ENCODE data around the gene LIN54. TPM values are rescaled to one million over a fixed set of nuclear protein-coding genes. Genes with fewer than 3 reads are reported as not detected.

The LIN54 gene
- total and polyA plus RNA-seq, 9 of the 15 experiments (the other 6 are each of a cell fraction or from before 2014, with no cell fraction given): 2.2 to 22.5 (median 15.8) TPM

DNA sequence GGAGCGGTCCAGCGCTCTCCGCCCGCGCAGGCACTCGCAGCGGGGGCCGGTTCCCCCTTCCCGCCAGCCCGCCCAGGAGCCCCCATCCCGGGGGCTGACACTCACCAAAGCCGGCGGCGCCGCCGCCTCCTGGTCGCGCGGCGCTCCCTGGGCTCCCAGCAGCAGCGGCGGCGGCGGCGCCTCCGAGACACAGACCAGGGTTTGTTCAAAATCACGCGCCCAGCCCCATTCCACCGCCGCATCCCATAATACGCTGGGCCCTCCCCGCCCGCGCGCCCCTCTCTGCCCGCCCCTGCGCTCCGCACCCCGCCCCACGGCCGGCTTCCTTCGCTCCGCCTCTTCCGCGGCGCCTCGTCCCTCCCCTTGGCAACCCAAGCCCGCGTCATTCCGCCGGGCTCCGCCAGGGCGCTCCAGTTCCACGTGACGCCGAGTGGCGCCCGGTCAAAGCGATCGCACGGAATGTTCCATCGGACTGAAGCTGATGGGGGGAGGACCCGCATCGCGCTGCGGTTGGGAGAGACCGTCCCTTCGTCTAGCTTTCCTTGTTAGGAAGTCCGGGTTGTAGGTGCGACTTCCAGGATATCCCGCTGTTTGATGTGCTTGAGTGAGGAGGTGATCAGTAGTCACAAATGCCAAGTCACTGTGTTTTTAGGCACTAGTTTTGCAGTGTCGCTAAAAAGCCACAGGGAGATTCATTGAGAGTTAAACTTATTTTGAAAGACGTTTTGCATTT is 2.2 kb upstream of the LIN54 start (continued):
- no peak for TF ChIP-seq HEY1 (CRISPR knock-in tag; IDR thresholded peaks at IDR 0.05; ENCODE audit: borderline replicate concordance)
- peak; percentile 78 for TF ChIP-seq HCFC1 (IDR thresholded peaks at IDR 0.05; ENCODE audit: low read depth, low read length)
- no peak for TF ChIP-seq STAT5A (IDR thresholded peaks at IDR 0.05; ENCODE audit: borderline replicate concordance, low read length)
- TF ChIP-seq NFE2L1 (tag; IDR thresholded peaks at IDR 0.05; ENCODE audit: borderline replicate concordance, low read depth): no peak; the same call in 1 of the 2 replicates
- TF ChIP-seq MECOM (CRISPR knock-in tag; IDR thresholded peaks at IDR 0.05): no peak
- 0 out of 2 replicates have a peak, but pooled peaks have one; percentile 15 for TF ChIP-seq NFIC (IDR thresholded peaks at IDR 0.05)
- TF ChIP-seq HLTF (IDR thresholded peaks at IDR 0.05): no peak
- peak; percentile 82 for TF ChIP-seq L3MBTL2 (IDR thresholded peaks at IDR 0.05)
- TF ChIP-seq, protein P1, sequence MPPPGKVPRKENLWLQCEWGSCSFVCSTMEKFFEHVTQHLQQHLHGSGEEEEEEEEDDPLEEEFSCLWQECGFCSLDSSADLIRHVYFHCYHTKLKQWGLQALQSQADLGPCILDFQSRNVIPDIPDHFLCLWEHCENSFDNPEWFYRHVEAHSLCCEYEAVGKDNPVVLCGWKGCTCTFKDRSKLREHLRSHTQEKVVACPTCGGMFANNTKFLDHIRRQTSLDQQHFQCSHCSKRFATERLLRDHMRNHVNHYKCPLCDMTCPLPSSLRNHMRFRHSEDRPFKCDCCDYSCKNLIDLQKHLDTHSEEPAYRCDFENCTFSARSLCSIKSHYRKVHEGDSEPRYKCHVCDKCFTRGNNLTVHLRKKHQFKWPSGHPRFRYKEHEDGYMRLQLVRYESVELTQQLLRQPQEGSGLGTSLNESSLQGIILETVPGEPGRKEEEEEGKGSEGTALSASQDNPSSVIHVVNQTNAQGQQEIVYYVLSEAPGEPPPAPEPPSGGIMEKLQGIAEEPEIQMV (tag; conservative IDR thresholded peaks at IDR 0.05; ENCODE audit: low read depth): no peak
- TF ChIP-seq, protein P2, sequence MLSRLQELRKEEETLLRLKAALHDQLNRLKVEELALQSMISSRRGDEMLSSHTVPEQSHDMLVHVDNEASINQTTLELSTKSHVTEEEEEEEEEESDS (CRISPR knock-in tag; IDR thresholded peaks at IDR 0.05): no peak
- TF ChIP-seq JUNB (CRISPR knock-in tag; conservative IDR thresholded peaks at IDR 0.05): no peak
- TF ChIP-seq PCBP2 (IDR thresholded peaks at IDR 0.05; ENCODE audit: low read depth, low read length, poor library complexity, severe bottlenecking): no peak
- TF ChIP-seq ARID2 (IDR thresholded peaks at IDR 0.05): no peak
- no peak for TF ChIP-seq HDAC6 (IDR thresholded peaks at IDR 0.05; ENCODE audit: low read depth, low read length)
- TF ChIP-seq RBM17 (IDR thresholded peaks at IDR 0.05; ENCODE audit: borderline replicate concordance, low read depth, low read length): no peak
- TF ChIP-seq HMG20B (CRISPR knock-in tag; IDR thresholded peaks at IDR 0.05): no peak
- peak; percentile 85 for TF ChIP-seq SUPT5H (IDR thresholded peaks at IDR 0.05)
- no peak for TF ChIP-seq NELFE (IDR thresholded peaks at IDR 0.05; ENCODE audit: insufficient read depth, insufficient read length)
- 0 out of 2 replicates have a peak, but pooled peaks have one; percentile 16 for TF ChIP-seq ETV5 (CRISPR knock-in tag; IDR thresholded peaks at IDR 0.05; ENCODE audit: low read depth)
- no peak for TF ChIP-seq TCFL5 (CRISPR knock-in tag; conservative IDR thresholded peaks at IDR 0.05)
- peak; percentile 75 for TF ChIP-seq EP400 (IDR thresholded peaks at IDR 0.05)
- no peak for TF ChIP-seq SLC30A9 (CRISPR knock-in tag; IDR thresholded peaks at IDR 0.05)
- TF ChIP-seq DPF2 (IDR thresholded peaks at IDR 0.05): peak; percentile 81
- no peak for TF ChIP-seq E2F3 (CRISPR knock-in tag; IDR thresholded peaks at IDR 0.05)
- TF ChIP-seq ZNF707 (CRISPR knock-in tag; conservative IDR thresholded peaks at IDR 0.05): no peak
- no peak for TF ChIP-seq RHOXF2B (CRISPR knock-in tag; conservative IDR thresholded peaks at IDR 0.05)
- TF ChIP-seq, protein P3, sequence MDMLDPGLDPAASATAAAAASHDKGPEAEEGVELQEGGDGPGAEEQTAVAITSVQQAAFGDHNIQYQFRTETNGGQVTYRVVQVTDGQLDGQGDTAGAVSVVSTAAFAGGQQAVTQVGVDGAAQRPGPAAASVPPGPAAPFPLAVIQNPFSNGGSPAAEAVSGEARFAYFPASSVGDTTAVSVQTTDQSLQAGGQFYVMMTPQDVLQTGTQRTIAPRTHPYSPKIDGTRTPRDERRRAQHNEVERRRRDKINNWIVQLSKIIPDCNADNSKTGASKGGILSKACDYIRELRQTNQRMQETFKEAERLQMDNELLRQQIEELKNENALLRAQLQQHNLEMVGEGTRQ (CRISPR knock-in tag; IDR thresholded peaks at IDR 0.05): peak; percentile 93
- TF ChIP-seq FOXM1 (IDR thresholded peaks at IDR 0.05; ENCODE audit: low read depth): peak; percentile 38; the same call in 1 of the 2 replicates
- no peak for TF ChIP-seq FOXM1 (CRISPR knock-in tag; IDR thresholded peaks at IDR 0.05; ENCODE audit: low read depth)
- no peak for TF ChIP-seq ELF2 (CRISPR knock-in tag; IDR thresholded peaks at IDR 0.05)
- TF ChIP-seq MTA2 (IDR thresholded peaks at IDR 0.05; ENCODE audit: low read depth): no peak
